ENCODE data around the gene WFDC6.

- no peak for TF ChIP-seq POLR2A (IDR thresholded peaks at IDR 0.05)
- TF ChIP-seq CTCF (IDR thresholded peaks at IDR 0.05): no peak
Measured at GRCh38 chr20:45547206-45547770, 8.0 kb upstream of the WFDC6 start, which contains the start of gene EPPIN.

Measured in right lobe of liver (tissue), 4 donors.